ENCODE results near the gene KIFC3.

Gene KIFC3

GRCh38 chr16:57805176-57805575, 2.9 kb upstream of the KIFC3 start:
- TF ChIP-seq FOXP2 (optimal IDR thresholded peaks at IDR 0.05; ENCODE audit: borderline replicate concordance, extremely low read depth, extremely low read length, insufficient read depth) (no peak), POLR2AphosphoS5 (IDR thresholded peaks at IDR 0.05; ENCODE audit: low read depth, low read length) (no peak), TAF1 (IDR thresholded peaks at IDR 0.05; ENCODE audit: borderline replicate concordance, insufficient read depth, low read length) (no peak), SIN3A (IDR thresholded peaks at IDR 0.05; ENCODE audit: borderline replicate concordance, insufficient read depth, low read length) (no peak)
- TF ChIP-seq, protein P1, sequence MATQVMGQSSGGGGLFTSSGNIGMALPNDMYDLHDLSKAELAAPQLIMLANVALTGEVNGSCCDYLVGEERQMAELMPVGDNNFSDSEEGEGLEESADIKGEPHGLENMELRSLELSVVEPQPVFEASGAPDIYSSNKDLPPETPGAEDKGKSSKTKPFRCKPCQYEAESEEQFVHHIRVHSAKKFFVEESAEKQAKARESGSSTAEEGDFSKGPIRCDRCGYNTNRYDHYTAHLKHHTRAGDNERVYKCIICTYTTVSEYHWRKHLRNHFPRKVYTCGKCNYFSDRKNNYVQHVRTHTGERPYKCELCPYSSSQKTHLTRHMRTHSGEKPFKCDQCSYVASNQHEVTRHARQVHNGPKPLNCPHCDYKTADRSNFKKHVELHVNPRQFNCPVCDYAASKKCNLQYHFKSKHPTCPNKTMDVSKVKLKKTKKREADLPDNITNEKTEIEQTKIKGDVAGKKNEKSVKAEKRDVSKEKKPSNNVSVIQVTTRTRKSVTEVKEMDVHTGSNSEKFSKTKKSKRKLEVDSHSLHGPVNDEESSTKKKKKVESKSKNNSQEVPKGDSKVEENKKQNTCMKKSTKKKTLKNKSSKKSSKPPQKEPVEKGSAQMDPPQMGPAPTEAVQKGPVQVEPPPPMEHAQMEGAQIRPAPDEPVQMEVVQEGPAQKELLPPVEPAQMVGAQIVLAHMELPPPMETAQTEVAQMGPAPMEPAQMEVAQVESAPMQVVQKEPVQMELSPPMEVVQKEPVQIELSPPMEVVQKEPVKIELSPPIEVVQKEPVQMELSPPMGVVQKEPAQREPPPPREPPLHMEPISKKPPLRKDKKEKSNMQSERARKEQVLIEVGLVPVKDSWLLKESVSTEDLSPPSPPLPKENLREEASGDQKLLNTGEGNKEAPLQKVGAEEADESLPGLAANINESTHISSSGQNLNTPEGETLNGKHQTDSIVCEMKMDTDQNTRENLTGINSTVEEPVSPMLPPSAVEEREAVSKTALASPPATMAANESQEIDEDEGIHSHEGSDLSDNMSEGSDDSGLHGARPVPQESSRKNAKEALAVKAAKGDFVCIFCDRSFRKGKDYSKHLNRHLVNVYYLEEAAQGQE (IDR thresholded peaks at IDR 0.05; ENCODE audit: insufficient read depth in 1 of 2, low read depth in 2 of 2, low read length in 2 of 2), result no peak

- TF ChIP-seq FOXP2 (optimal IDR thresholded peaks at IDR 0.05; ENCODE audit: borderline replicate concordance, extremely low read depth, extremely low read length, insufficient read depth), result no peak
- TF ChIP-seq, protein P1 (IDR thresholded peaks at IDR 0.05; ENCODE audit: insufficient read depth in 1 of 2, low read depth in 2 of 2, low read length in 2 of 2), result no peak
- TF ChIP-seq TAF1 (IDR thresholded peaks at IDR 0.05; ENCODE audit: borderline replicate concordance, insufficient read depth, low read length), result no peak
- TF ChIP-seq POLR2AphosphoS5 (IDR thresholded peaks at IDR 0.05; ENCODE audit: low read depth, low read length), result no peak
- no peak for TF ChIP-seq SIN3A (IDR thresholded peaks at IDR 0.05; ENCODE audit: borderline replicate concordance, insufficient read depth, low read length)
These were observed 2.0 kb upstream of the KIFC3 start for GRCh38 chr16:57804111-57804837.

DNA sequence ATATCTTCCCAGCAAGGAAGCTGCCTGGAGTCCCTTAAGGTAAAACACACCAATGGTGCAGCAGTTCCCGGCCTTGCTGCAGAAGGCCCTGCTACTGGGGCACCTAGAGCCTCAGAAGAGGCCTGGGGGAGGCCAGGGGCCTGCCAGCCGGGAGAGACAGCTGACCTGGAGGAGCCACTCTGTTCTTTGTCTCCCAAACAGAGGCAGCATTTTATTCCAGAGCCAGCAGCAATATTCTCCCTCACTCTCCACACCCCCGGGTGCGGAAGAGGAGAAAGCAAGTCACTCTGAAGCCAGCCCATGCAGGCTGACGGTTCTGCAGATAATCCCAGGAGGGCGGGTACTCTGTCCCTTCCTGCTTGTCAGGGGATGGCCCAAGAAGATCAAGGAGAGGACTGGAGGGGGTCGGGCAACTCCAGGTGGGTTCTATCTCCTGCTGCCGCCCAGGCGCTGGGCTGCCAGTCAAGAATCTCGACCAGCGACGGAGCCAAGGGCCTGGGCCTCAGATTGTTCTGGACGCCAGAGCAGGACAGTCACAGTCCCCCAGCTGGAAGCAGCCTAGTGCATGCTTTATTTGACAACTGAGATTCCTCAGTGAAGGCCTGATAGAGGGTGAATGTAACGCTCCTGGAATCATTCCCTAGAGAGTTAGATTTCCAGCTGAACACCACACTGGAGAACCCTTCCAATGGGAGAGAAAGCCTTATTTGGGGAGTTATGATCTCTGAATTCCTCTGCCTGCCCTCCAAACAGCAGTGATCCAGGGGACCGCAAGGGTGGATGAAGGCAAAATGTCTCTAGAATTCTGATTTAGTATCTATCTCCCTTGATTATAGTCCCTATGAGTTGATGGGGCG, 1.1 kb upstream of the KIFC3 start:
- TF ChIP-seq FOXP2 (optimal IDR thresholded peaks at IDR 0.05; ENCODE audit: borderline replicate concordance, extremely low read depth, extremely low read length, insufficient read depth), result no peak
- TF ChIP-seq, protein P1 (IDR thresholded peaks at IDR 0.05; ENCODE audit: insufficient read depth in 1 of 2, low read depth in 2 of 2, low read length in 2 of 2), result no peak
- TF ChIP-seq SIN3A (IDR thresholded peaks at IDR 0.05; ENCODE audit: borderline replicate concordance, insufficient read depth, low read length), result no peak
- TF ChIP-seq POLR2AphosphoS5 (IDR thresholded peaks at IDR 0.05; ENCODE audit: low read depth, low read length), result no peak
- TF ChIP-seq TAF1 (IDR thresholded peaks at IDR 0.05; ENCODE audit: borderline replicate concordance, insufficient read depth, low read length), result no peak

- TF ChIP-seq, protein P1 (IDR thresholded peaks at IDR 0.05; ENCODE audit: insufficient read depth in 1 of 2, low read depth in 2 of 2, low read length in 2 of 2), result no peak
- TF ChIP-seq POLR2AphosphoS5 (IDR thresholded peaks at IDR 0.05; ENCODE audit: low read depth, low read length), result no peak
- no peak for TF ChIP-seq FOXP2 (optimal IDR thresholded peaks at IDR 0.05; ENCODE audit: borderline replicate concordance, extremely low read depth, extremely low read length, insufficient read depth)
- TF ChIP-seq SIN3A (IDR thresholded peaks at IDR 0.05; ENCODE audit: borderline replicate concordance, insufficient read depth, low read length), result no peak
- no peak for TF ChIP-seq TAF1 (IDR thresholded peaks at IDR 0.05; ENCODE audit: borderline replicate concordance, insufficient read depth, low read length)
These were observed 416 bp downstream of the KIFC3 start for GRCh38 chr16:57801809-57802340.

Data from PFSK-1 (cell line).